Right atrium auricular region (tissue), 2 donors: Measurements from ENCODE around the gene GLRX5. TPM values are rescaled to one million over a fixed set of nuclear protein-coding genes. Genes with fewer than 3 reads are reported as not detected.

Source experiments
- DNase-seq: peaks from one replicate; pipeline ENCODE4 v3.0.0-alpha.2; 2019; ENCODE audit warnings: low spot score
- H3K27ac ChIP-seq, 2 donors: fragments of 200-600 bp; sonication (generic); 1 replicate in 1 of 2; 2 replicates in 1 of 2; pipeline ENCODE4 v1.5.1; 2016 to 2019
- H3K27me3 ChIP-seq, 2 donors: fragments of 200-600 bp; sonication (generic); one replicate each; pipeline versions ENCODE4 v1.5.1 to v1.6.0; 2017 to 2019
- H3K36me3 ChIP-seq: fragments of 200-600 bp; sonication (generic); one replicate; pipeline ENCODE4 v1.5.1; 2016
- H3K4me1 ChIP-seq, 2 donors: fragments of 200-600 bp; sonication (generic); one replicate each; pipeline versions ENCODE4 v1.5.1 to v1.6.0; 2017 to 2019
- H3K4me3 ChIP-seq, 2 donors: fragments of 200-600 bp; sonication (generic); 1 replicate in 1 of 2; 2 replicates in 1 of 2; pipeline ENCODE4 v1.5.1; 2017 to 2019; ENCODE audit warnings: mild to moderate bottlenecking in 1 of 2, moderate library complexity in 1 of 2
- H3K9me3 ChIP-seq, 2 donors: fragments of 200-600 bp; sonication (generic); one replicate each; pipeline ENCODE4 v1.5.1; 2019
- total RNA-seq, 2 donors: library from RNA; depleted of rRNA; stranded (reverse); fragments of >200 nt; gene quantifications; one replicate each; pipeline ENCODE4 v1.1.0, GENCODE V29; 2016
- TF ChIP-seq, protein P1 (sequence below), 2 donors: fragments of 200-600 bp; sonication (generic); IDR thresholded peaks; one replicate each; pipeline ENCODE4 v1.5.1; 2019; ENCODE audit warnings: antibody characterized with exemption in 2 of 2

Gene GLRX5
- total RNA-seq, 2 donors from 2014 or later: 54.0 to 58.9 TPM

DNA sequence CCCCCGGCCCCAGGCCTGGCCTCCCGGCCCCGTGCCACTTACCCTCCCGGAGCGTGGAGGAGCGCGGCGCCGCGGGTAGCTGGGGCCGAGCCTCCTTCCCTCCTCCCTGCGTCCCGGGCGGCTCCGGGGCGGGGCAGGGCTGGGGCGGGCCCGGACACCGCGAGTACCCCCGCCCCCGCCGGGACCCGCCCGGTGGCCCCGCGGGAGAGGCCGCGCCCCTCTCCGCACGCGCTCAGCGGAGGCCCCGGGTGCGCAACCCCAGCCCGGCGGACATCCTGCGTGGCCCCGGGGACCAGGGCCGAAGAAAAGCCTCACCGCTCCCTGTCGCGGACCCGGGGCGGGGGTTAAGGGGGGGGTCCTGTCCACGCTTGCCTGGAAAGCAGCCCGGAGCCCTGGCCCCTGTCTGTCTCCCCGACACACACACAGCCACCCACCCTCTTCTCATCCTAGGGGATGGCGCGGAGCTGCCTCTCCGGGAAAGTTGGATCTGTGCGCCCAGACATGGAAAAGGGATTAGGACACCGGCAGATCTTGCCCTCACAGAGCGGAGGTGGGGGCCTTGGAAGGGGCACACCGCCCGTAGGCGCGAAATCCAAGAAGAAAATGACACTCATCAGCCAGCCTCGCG, 18.2 kb upstream of the GLRX5 start, which contains the start of gene SYNE3:
SYNE3 (minus strand) TSS at position 97 of the 628 bp plus-strand sequence. CDS start 40,829 bp downstream, outside the sequence.
- Histone ChIP-seq H3K36me3 (no peaks in the 10 kb centered on the region), H3K4me1 (peaks cover 0 to 64% of the 10 kb centered on the region in 2 donors), H3K27me3 (no peaks in the 10 kb centered on the region), H3K9me3 (no peaks in the 10 kb centered on the region), H3K4me3 (peak within 1 kb of the TSS; percentile 76 to 80), H3K27ac (peak within 1 kb of the TSS; percentile 88 to 97)
- DNase-seq: no peak
- TF ChIP-seq, protein P1, sequence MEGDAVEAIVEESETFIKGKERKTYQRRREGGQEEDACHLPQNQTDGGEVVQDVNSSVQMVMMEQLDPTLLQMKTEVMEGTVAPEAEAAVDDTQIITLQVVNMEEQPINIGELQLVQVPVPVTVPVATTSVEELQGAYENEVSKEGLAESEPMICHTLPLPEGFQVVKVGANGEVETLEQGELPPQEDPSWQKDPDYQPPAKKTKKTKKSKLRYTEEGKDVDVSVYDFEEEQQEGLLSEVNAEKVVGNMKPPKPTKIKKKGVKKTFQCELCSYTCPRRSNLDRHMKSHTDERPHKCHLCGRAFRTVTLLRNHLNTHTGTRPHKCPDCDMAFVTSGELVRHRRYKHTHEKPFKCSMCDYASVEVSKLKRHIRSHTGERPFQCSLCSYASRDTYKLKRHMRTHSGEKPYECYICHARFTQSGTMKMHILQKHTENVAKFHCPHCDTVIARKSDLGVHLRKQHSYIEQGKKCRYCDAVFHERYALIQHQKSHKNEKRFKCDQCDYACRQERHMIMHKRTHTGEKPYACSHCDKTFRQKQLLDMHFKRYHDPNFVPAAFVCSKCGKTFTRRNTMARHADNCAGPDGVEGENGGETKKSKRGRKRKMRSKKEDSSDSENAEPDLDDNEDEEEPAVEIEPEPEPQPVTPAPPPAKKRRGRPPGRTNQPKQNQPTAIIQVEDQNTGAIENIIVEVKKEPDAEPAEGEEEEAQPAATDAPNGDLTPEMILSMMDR (IDR thresholded peaks at IDR 0.05): no peak

DNA sequence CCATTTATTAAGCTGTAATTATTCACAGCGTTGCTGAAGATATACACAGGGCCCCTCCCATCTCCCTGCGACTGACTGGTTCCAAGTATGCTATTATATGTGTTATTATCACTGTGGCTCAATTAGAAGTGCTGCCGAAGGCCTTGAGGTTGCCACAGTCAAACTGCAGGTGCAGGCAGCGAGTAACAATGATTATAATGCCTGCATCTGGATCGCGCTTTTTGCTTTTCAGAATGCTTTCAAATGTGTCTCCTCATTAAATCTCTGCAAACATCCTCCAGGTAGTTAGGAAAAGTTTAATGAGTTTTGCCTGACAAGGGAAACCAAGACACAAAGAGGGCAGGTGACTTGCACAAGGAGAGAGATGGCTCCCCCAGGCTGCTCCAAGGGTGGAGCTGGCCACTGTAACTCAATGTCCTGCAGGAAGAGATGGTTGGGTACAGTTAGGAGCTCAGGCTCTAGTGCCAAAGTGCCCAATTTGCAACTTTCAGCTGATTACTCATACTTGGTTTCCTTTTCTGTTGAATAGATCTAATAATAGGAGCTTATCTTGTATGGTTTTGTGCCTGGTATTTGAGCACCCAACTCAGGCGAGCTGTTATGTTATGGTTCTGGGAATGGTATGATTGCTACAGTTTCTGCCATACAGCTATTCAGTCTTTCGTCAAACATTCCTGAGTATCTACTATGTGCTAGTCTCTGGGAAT, 16.7 kb upstream of the GLRX5 start:
- no peak for DNase-seq
- Histone ChIP-seq H3K4me1 (peaks cover 0 to 74% of the 10 kb centered on the region in 2 donors), H3K27ac (peak overlapping the region; percentile 88 to 97), H3K36me3 (no peaks in the 10 kb centered on the region), H3K9me3 (no peaks in the 10 kb centered on the region), H3K4me3 (no peak overlapping the region), H3K27me3 (no peaks in the 10 kb centered on the region)
- TF ChIP-seq, protein P1 (IDR thresholded peaks at IDR 0.05): no peak

DNA sequence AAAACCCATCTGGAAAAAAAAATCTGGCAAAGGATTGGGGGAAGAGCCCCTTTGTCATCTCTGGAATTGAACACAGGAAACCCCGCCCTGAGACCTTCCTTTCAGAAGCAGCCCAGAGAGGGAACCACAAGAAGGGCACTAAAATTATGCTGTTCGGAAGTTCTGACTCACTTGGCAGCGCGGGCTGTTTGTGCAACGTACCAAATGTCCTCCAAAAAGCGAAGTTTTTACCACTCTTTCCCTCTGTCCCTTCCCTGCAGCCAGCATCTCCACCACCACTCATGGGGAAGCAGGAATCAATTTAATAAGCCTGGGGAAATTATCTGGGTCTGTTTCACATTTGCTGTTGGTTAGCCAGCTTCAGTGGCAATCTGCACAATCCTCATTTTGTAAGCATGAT, 15.2 kb upstream of the GLRX5 start:
- Histone ChIP-seq H3K27me3 (no peaks in the 10 kb centered on the region), H3K9me3 (no peaks in the 10 kb centered on the region), H3K36me3 (no peaks in the 10 kb centered on the region), H3K4me3 (no peak overlapping the region), H3K27ac (peak overlapping the region; percentile 54 to 97), H3K4me1 (peaks cover 0 to 78% of the 10 kb centered on the region in 2 donors)
- TF ChIP-seq, protein P1 (IDR thresholded peaks at IDR 0.05): no peak
- peak; percentile 95 for DNase-seq

DNA sequence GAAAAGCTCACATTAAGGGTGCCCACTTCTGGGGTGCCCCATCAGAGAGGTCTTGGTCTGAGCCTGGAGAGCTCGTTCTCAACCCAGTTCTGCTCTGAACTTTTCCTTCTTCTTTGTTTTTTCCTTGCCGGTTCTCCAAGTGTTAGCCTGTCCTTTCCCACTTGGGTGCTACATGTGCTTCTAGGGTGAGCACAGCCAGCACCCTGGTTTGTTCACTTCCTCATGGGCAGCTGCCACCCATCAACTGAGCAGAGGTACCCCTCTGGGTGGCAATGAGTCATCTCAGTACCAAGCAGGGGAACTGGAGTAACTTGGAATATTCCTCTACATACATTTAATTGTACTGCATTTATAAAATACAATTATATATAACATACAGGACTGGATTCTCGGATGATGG, 14.5 kb upstream of the GLRX5 start:
- peaks cover 0 to 74% of the 10 kb centered on the region in 2 donors for H3K4me1 ChIP-seq
- H3K27me3 ChIP-seq: no peaks in the 10 kb centered on the region
- H3K36me3 ChIP-seq: no peaks in the 10 kb centered on the region
- H3K27ac ChIP-seq: peak overlapping the region; percentile 54 to 97
- H3K9me3 ChIP-seq: no peaks in the 10 kb centered on the region
- no peak for DNase-seq
- TF ChIP-seq, protein P1 (IDR thresholded peaks at IDR 0.05): no peak
- no peak overlapping the region for H3K4me3 ChIP-seq

DNA sequence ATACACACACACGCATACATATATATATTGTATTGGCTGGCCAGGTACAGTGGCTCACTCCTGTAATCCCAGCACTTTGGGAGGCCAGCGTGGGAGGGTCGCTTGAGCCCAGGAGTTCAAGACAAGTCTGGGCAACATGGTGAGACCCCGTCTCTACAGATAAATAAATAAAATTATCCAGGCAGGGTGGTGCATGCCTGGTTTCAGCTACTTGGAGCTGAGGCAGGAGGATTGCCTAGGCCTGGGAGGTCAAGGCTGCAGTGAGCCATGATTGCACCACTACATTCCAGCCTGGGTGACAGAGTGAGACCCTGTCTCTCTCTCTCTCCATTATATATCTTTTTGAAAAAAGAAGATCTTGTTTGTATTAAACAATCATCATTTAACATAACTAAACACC, 13.8 kb upstream of the GLRX5 start:
- Histone ChIP-seq H3K27me3 (no peaks in the 10 kb centered on the region), H3K4me1 (peaks cover 0 to 73% of the 10 kb centered on the region in 2 donors), H3K4me3 (no peak overlapping the region), H3K36me3 (no peaks in the 10 kb centered on the region), H3K27ac (peak overlapping the region in 1 of 2 donors; percentile 70), H3K9me3 (no peaks in the 10 kb centered on the region)
- no peak for DNase-seq
- TF ChIP-seq, protein P1 (IDR thresholded peaks at IDR 0.05): no peak
